ENCODE results near the gene RNF14. TPM values are rescaled to one million over a fixed set of nuclear protein-coding genes. Genes with fewer than 3 reads are reported as not detected.

Gene RNF14
- total RNA-seq, 2 donors from 2014 or later, result 27.5 to 33.0 TPM

DNA sequence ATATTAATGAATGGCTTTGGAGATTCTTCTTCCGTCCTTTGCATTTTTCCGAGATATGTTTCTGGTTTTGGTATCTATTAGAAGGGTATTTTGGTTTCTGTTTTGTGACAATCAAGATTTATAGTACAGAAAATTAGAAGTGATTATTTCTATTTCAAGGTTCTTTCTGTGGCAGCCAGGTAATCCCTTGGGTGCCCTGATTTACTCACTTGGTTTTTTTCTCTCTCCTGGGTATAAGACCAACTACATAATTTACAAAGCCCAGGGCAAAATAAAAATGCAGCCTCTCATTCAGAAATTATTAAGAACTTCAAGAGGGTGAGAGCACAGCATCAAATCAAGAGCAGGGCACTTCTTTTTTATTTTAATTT lies 2.0 kb upstream of the RNF14 start:
- 79 to 100% methylated on average over 2 of the region's 2 CpGs for WGBS, 2 experiments (ENCODE audit: insufficient coverage in 1 of 2, insufficient read length in 1 of 2)
- H3K9me3 Mint-ChIP-seq, result no peaks in the 10 kb centered on the region
- H3K9me3 ChIP-seq (ENCODE audit: control insufficient read depth, low read length), result no peaks in the 10 kb centered on the region
- no peak overlapping the region for H3K27ac Mint-ChIP-seq
- no peaks in the 10 kb centered on the region for H3K27me3 Mint-ChIP-seq (ENCODE audit: insufficient read depth)
- H3K9ac ChIP-seq (ENCODE audit: extremely low read depth, low read length, poor library complexity, severe bottlenecking), result no peak overlapping the region
- TF ChIP-seq, protein P1, sequence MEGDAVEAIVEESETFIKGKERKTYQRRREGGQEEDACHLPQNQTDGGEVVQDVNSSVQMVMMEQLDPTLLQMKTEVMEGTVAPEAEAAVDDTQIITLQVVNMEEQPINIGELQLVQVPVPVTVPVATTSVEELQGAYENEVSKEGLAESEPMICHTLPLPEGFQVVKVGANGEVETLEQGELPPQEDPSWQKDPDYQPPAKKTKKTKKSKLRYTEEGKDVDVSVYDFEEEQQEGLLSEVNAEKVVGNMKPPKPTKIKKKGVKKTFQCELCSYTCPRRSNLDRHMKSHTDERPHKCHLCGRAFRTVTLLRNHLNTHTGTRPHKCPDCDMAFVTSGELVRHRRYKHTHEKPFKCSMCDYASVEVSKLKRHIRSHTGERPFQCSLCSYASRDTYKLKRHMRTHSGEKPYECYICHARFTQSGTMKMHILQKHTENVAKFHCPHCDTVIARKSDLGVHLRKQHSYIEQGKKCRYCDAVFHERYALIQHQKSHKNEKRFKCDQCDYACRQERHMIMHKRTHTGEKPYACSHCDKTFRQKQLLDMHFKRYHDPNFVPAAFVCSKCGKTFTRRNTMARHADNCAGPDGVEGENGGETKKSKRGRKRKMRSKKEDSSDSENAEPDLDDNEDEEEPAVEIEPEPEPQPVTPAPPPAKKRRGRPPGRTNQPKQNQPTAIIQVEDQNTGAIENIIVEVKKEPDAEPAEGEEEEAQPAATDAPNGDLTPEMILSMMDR (conservative IDR thresholded peaks at IDR 0.05), result no peak
- no peak overlapping the region for H3K4me3 ChIP-seq (ENCODE audit: low read length)
- no peak for DNase-seq
- no peaks in the 10 kb centered on the region for H3K27me3 ChIP-seq (ENCODE audit: control insufficient read depth, insufficient read depth, low read length, poor library complexity, severe bottlenecking)
- H3K36me3 Mint-ChIP-seq (ENCODE audit: low read depth), result peaks cover 4% of the 10 kb centered on the region
- H3K27ac ChIP-seq (ENCODE audit: low read depth, low read length), result no peak overlapping the region
- H3K4me3 Mint-ChIP-seq, result no peak overlapping the region
- H3K4me1 ChIP-seq (ENCODE audit: control insufficient read depth, insufficient read depth, low read length), result no peaks in the 10 kb centered on the region
- peaks cover 10% of the 10 kb centered on the region for H3K4me1 Mint-ChIP-seq
- H3K36me3 ChIP-seq (ENCODE audit: control insufficient read depth, insufficient read depth, low read length), result peaks cover 11% of the 10 kb centered on the region

DNA sequence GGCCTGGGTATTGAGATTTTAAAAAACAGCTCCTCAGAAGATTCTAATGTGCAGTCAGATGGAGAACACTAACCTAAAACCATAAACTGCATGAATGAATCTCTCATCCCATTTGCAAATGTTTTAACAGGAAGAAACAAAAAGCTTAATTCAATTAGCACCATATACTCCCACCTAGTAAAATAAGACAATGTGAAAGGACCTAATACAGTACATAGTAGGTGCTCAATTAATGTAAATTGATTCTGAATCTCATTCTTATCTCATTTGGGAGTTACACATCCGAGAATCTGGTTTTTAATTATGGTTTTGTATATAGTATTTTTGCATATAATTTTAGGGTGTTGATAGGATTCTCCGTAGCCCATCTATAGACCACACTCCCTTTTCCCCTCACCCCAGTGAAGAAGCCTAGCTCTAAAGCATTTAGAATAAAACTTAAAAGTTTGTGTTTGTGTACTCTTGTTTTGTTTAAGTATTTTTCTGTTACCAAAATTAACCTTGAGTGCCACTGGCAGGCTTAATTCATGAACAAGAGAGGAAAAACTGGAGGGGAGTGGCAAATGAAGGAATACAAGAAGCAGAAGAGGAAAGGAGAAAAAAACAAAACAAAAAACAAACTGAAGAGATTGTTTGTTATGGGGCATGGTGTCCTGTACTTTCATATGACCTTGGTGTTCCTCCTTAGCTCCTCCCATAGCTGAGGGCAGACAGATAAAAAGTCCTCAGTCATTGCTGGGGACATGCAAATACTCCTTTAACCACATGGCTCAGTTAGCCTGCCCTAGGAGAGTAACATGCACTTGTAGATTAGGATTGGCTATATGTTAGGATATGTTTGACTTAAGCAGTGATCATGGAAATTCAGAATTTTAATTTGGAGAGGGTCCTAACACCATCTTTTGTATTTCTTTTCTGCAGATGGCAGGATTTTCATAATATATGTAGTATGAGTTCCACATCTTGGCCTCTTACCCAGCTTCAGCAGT lies 1.2 kb downstream of the RNF14 start:
- Mint-ChIP-seq H3K27ac (peak overlapping the region; percentile 84), H3K4me3 (peak overlapping the region; percentile 95), H3K36me3 (ENCODE audit: low read depth) (peaks cover 27% of the 10 kb centered on the region), H3K27me3 (ENCODE audit: insufficient read depth) (no peaks in the 10 kb centered on the region), H3K4me1 (peaks cover 10% of the 10 kb centered on the region), H3K9me3 (no peaks in the 10 kb centered on the region)
- Histone ChIP-seq H3K27ac (ENCODE audit: low read depth, low read length) (no peak overlapping the region), H3K4me1 (ENCODE audit: control insufficient read depth, insufficient read depth, low read length) (no peaks in the 10 kb centered on the region), H3K36me3 (ENCODE audit: control insufficient read depth, insufficient read depth, low read length) (peaks cover 41% of the 10 kb centered on the region), H3K4me3 (ENCODE audit: low read length) (peak overlapping the region; percentile 92), H3K9ac (ENCODE audit: extremely low read depth, low read length, poor library complexity, severe bottlenecking) (peak overlapping the region; percentile 81), H3K9me3 (ENCODE audit: control insufficient read depth, low read length) (no peaks in the 10 kb centered on the region), H3K27me3 (ENCODE audit: control insufficient read depth, insufficient read depth, low read length, poor library complexity, severe bottlenecking) (no peaks in the 10 kb centered on the region)
- TF ChIP-seq, protein P1 (conservative IDR thresholded peaks at IDR 0.05), result no peak
- DNase-seq, result no peak
- WGBS, 2 experiments (ENCODE audit: insufficient coverage in 1 of 2, insufficient read length in 1 of 2), result 100% methylated on average over 1 of the region's 2 CpGs; no CpG with 5 or more reads in 1 of the 2 experiments

DNA sequence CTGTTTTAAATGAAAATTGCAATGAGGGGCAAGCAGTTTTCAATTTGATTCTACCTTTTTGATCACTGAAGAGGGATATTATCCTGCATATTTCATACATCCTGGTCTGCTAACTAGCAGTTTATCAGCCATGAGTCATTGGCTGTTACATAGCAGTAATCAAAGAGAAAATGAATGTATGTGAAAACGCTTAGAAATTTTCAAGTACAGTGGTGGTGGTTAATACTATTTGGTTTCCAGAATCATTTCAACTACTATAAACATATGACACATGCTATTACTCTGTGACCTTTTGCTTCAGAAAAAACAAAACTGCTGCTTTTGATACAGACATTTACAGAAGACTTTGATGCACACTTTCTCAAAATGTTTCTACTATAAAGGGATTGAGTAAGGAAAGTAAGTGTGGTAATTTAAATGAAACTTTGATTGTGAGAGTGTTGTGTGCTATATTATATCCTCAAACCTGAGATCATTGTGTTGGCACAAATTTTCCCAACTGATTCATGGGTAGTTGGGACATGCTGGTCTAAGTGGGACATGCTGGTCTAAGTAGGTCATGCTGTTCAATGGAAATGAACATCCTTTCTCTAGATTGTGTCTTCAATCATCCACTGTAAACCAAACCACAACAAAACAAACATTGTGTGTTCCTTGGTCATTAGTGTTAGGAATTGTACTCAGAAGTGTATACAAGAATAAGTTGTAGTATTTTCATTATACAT lies 5.1 kb downstream of the RNF14 start:
- H3K4me3 ChIP-seq (ENCODE audit: low read length), result no peak overlapping the region
- no peak overlapping the region for H3K4me3 Mint-ChIP-seq
- peaks cover 77% of the 10 kb centered on the region for H3K36me3 ChIP-seq (ENCODE audit: control insufficient read depth, insufficient read depth, low read length)
- no peaks in the 10 kb centered on the region for H3K9me3 Mint-ChIP-seq
- H3K27ac Mint-ChIP-seq, result no peak overlapping the region
- H3K9me3 ChIP-seq (ENCODE audit: control insufficient read depth, low read length), result no peaks in the 10 kb centered on the region
- H3K9ac ChIP-seq (ENCODE audit: extremely low read depth, low read length, poor library complexity, severe bottlenecking), result no peak overlapping the region
- peaks cover 51% of the 10 kb centered on the region for H3K36me3 Mint-ChIP-seq (ENCODE audit: low read depth)
- H3K27me3 Mint-ChIP-seq (ENCODE audit: insufficient read depth), result no peaks in the 10 kb centered on the region
- TF ChIP-seq, protein P1 (conservative IDR thresholded peaks at IDR 0.05), result no peak
- no peaks in the 10 kb centered on the region for H3K4me1 ChIP-seq (ENCODE audit: control insufficient read depth, insufficient read depth, low read length)
- DNase-seq, result no peak
- H3K4me1 Mint-ChIP-seq, result peaks cover 6% of the 10 kb centered on the region
- WGBS, 2 experiments (ENCODE audit: insufficient coverage in 1 of 2, insufficient read length in 1 of 2), result 100% methylated on average over 1 of the region's 1 CpG; no CpG with 5 or more reads in 1 of the 2 experiments
- H3K27ac ChIP-seq (ENCODE audit: low read depth, low read length), result no peak overlapping the region
- no peaks in the 10 kb centered on the region for H3K27me3 ChIP-seq (ENCODE audit: control insufficient read depth, insufficient read depth, low read length, poor library complexity, severe bottlenecking)
